Prostate gland (tissue), 2 donors: Measurements from ENCODE around the gene GABARAPL1. TPM values are rescaled to one million over a fixed set of nuclear protein-coding genes. Genes with fewer than 3 reads are reported as not detected.
"Not testable (repeated sequence)": the region's sequence is repeated elsewhere in the genome, so short reads cannot be mapped to it uniquely, and the experiment has no call there.

ENCODE experiments used
- DNase-seq: peaks from one replicate; pipeline ENCODE4 v3.0.0-alpha.2; 2019; ENCODE audit warnings: low spot score
- H3K27ac ChIP-seq, 2 donors: fragments of 200-600 bp; sonication (generic); 2 replicates each; pipeline ENCODE4 v1.5.1; 2017 to 2019
- H3K27me3 ChIP-seq: fragments of 200-600 bp; sonication (generic); replicated peaks from 2 replicates; pipeline ENCODE4 v1.5.1; 2019; ENCODE audit not compliant: insufficient read depth
- H3K36me3 ChIP-seq, 2 donors: fragments of 200-600 bp; sonication (generic); 1 replicate in 1 of 2; 2 replicates in 1 of 2; pipeline versions ENCODE4 v1.5.1 to v1.8.1; 2017 to 2019
- H3K4me1 ChIP-seq: fragments of 200-600 bp; sonication (generic); replicated peaks from 2 replicates; pipeline ENCODE4 v1.5.1; 2019
- H3K4me3 ChIP-seq, 2 donors: fragments of 200-600 bp; sonication (generic); 2 replicates each; pipeline ENCODE4 v1.5.1; 2017 to 2019
- H3K9me3 ChIP-seq: fragments of 200-600 bp; sonication (generic); 2 replicates; pipeline ENCODE4 v1.5.1; 2017
- CTCF ChIP-seq, 4 experiments: fragments of 200-600 bp in 2 of 4; fragments of 450-650 bp in 2 of 4; sonication (generic) in 2 of 4; IDR thresholded peaks; 1 replicate in 3 of 4; 2 replicates in 1 of 4; pipeline ENCODE4 v1.5.1; 2016 to 2019; ENCODE audit warnings: antibody characterized with exemption in 4 of 4, mild to moderate bottlenecking in 2 of 4, moderate library complexity in 2 of 4
- POLR2A ChIP-seq: fragments of 450-650 bp; IDR thresholded peaks from one replicate; pipeline ENCODE4 v1.6.1; 2016; ENCODE audit warnings: antibody characterized with exemption, mild to moderate bottlenecking
- POLR2AphosphoS5 ChIP-seq: sonication (generic); formaldehyde crosslinking; IDR thresholded peaks from one replicate; pipeline ENCODE4 v1.6.1; 2017; ENCODE audit warnings: antibody characterized with exemption
- WGBS: methylation state at CpG from one replicate; pipeline ENCODE4 v1.1.5; 2018; 5-methylcytosine and 5-hydroxymethylcytosine counted together
- intact Hi-C: fragments of 100-400 bp; cut with DNase I; formaldehyde crosslinking; loops from one replicate; pipeline ENCODE4 v1.14.2; 2022
- total RNA-seq, 2 donors: library from RNA; depleted of rRNA; stranded (reverse); fragments of >200 nt; gene quantifications; one replicate each; pipeline ENCODE4 v1.1.0, GENCODE V29; 2016

The GABARAPL1 gene
- total RNA-seq, 2 donors from 2014 or later = 78.2 to 95.9 TPM

- Histone ChIP-seq H3K4me3 (no peak within 1 kb of the TSS), H3K4me1 (no peaks in the 10 kb centered on the region), H3K36me3 (no peaks in the 10 kb centered on the region), H3K27ac (no peak within 1 kb of the TSS), H3K9me3 (no peaks in the 10 kb centered on the region), H3K27me3 (no peaks in the 10 kb centered on the region)
- TF ChIP-seq CTCF (IDR thresholded peaks at IDR 0.05) (no peak), POLR2AphosphoS5 (no peak), POLR2A (no peak)
- 74% methylated on average over 4 of the region's 4 CpGs for WGBS
- no peak for DNase-seq
- intact Hi-C loops = no loop called here
Observed at GRCh38 chr12:10178821-10179220, 33.9 kb upstream of the GABARAPL1 start, which contains the start of gene TMEM52B. TMEM52B (plus strand) TSS chr12:10179032; CDS start chr12:10179575, 543 bp downstream.

GRCh38 chr12:10179776-10180181 is 32.9 kb upstream of the GABARAPL1 start:
- no peaks in the 10 kb centered on the region for H3K9me3 ChIP-seq
- WGBS = 52% methylated on average over 5 of the region's 5 CpGs
- no peaks in the 10 kb centered on the region for H3K27me3 ChIP-seq
- H3K36me3 ChIP-seq = no peaks in the 10 kb centered on the region
- no peak overlapping the region for H3K27ac ChIP-seq
- H3K4me1 ChIP-seq = no peaks in the 10 kb centered on the region
- TF ChIP-seq POLR2AphosphoS5 (no peak), CTCF (IDR thresholded peaks at IDR 0.05) (no peak), POLR2A (no peak)
- no peak overlapping the region for H3K4me3 ChIP-seq
- DNase-seq = no peak
- intact Hi-C loops = no loop called here

GRCh38 chr12:10182354-10183049 is 30.2 kb upstream of the GABARAPL1 start:
- Histone ChIP-seq H3K4me3 (no peak overlapping the region), H3K9me3 (no peaks in the 10 kb centered on the region), H3K27ac (no peak overlapping the region), H3K36me3 (no peaks in the 10 kb centered on the region), H3K27me3 (no peaks in the 10 kb centered on the region), H3K4me1 (no peaks in the 10 kb centered on the region)
- DNase-seq = no peak
- TF ChIP-seq CTCF (IDR thresholded peaks at IDR 0.05) (no peak), POLR2A (no peak), POLR2AphosphoS5 (no peak)
- 47% methylated on average over 5 of the region's 5 CpGs for WGBS
- intact Hi-C loops = no loop called here

- Histone ChIP-seq H3K27ac (no peak overlapping the region), H3K36me3 (no peaks in the 10 kb centered on the region), H3K4me3 (no peak overlapping the region), H3K9me3 (no peaks in the 10 kb centered on the region), H3K4me1 (no peaks in the 10 kb centered on the region), H3K27me3 (no peaks in the 10 kb centered on the region)
- intact Hi-C loops = no loop called here
- TF ChIP-seq CTCF (IDR thresholded peaks at IDR 0.05) = no peak
- TF ChIP-seq POLR2AphosphoS5 = no peak
- TF ChIP-seq POLR2A = no peak
- WGBS = 70% methylated on average over 7 of the region's 7 CpGs
- no peak for DNase-seq
Observed at GRCh38 chr12:10184261-10184843, 28.3 kb upstream of the GABARAPL1 start.

GRCh38 chr12:10186299-10186698 is 26.4 kb upstream of the GABARAPL1 start:
- no peaks in the 10 kb centered on the region for H3K4me1 ChIP-seq
- H3K36me3 ChIP-seq = no peaks in the 10 kb centered on the region
- intact Hi-C loops = no loop called here
- no peaks in the 10 kb centered on the region for H3K9me3 ChIP-seq
- H3K27me3 ChIP-seq = no peaks in the 10 kb centered on the region
- WGBS = 44% methylated on average over 11 of the region's 11 CpGs
- no peak overlapping the region for H3K27ac ChIP-seq
- DNase-seq = no peak
- H3K4me3 ChIP-seq = no peak overlapping the region
- TF ChIP-seq CTCF (IDR thresholded peaks at IDR 0.05) = no peak
- no peak for TF ChIP-seq POLR2A
- TF ChIP-seq POLR2AphosphoS5 = no peak

- H3K4me3 ChIP-seq, H3K36me3 ChIP-seq, H3K27ac ChIP-seq, H3K4me1 ChIP-seq, DNase-seq, H3K9me3 ChIP-seq, H3K27me3 ChIP-seq, intact Hi-C loops: not testable (repeated sequence)
- WGBS = 90% methylated on average over 6 of the region's 6 CpGs
Observed at GRCh38 chr12:10186958-10187357, 25.7 kb upstream of the GABARAPL1 start.
